ENCODE measurements around the gene SEMA3D. TPM values are rescaled to one million over a fixed set of nuclear protein-coding genes. Genes with fewer than 3 reads are reported as not detected.

The SEMA3D gene
- total RNA-seq, result 1 to 10 TPM; 1.1 to 1.2 TPM
- under 1 TPM; 0.18 to 0.36 TPM for polyA plus RNA-seq

DNA sequence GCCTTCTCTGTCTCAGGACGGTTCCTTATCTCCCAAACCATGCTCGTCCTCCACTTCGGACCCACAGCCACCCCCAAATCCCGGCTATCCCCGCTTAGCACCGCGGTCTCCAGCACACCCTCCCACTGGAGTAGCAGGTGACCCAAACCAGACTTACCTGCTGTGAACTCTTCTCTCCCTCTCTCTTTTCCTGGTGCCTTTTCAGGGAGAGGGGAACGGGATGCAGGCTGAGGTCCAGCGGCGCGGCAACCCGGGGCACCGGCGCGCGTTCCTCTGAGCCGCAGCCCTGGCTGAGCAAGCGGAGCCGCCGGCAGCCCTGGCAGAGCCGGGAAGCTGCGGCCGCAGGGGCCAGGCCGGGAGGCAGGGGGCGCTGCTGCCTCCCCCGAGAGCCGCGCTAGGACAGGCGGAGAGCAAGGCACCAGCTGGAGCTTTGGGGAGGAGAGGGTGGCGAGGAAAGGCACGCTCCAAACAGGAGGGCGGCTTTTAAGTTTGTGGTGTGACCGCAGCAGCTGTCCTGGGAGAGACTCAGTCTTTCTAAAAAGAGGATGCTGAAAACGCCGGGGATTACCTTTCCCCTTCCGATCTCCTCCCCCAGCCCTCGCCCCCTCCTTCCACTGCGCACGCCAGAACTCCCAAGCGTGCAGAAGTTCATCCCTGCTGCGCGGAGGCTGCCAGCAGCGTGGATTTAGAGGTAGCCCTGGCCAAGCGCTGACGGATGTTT lies at the start of gene SEMA3D:
TSS of gene SEMA3D (minus strand) at position 536 of the 721 bp plus-strand sequence. CDS start 65,165 bp downstream, outside the sequence.
- Histone ChIP-seq H3K4me1 (ENCODE audit: control insufficient read depth in 4 of 4, insufficient read depth in 4 of 4, low read length in 3 of 4) (peaks cover 0 to 16% (median 3%) of the 10 kb centered on the region in 4 donors), H3K27me3 (ENCODE audit: control insufficient read depth in 4 of 4, insufficient read depth in 4 of 4, low read length in 3 of 4) (peaks cover 0 to 12% (median 2%) of the 10 kb centered on the region in 4 donors), H3K9ac (ENCODE audit: low read depth in 1 of 2, low read length in 2 of 2) (no peak within 1 kb of the TSS), H3K9me3 (ENCODE audit: control insufficient read depth in 4 of 4, low read length in 3 of 4) (no peaks in the 10 kb centered on the region), H3K4me3 (ENCODE audit: low read depth in 1 of 3, low read length in 3 of 3) (peak within 1 kb of the TSS in 2 of 3 donors; percentile 37 to 41), H3K36me3 (ENCODE audit: control insufficient read depth in 4 of 4, insufficient read depth in 3 of 4, low read depth in 1 of 4, low read length in 3 of 4) (no peaks in the 10 kb centered on the region), H3K27ac (ENCODE audit: low read depth in 1 of 2, low read length in 2 of 2) (peak within 1 kb of the TSS in 1 of 2 donors; percentile 50)
- WGBS, result 2% methylated on average over 45 of the region's 45 CpGs
- DNase-seq (ENCODE audit: low spot score), result peak; percentile 70
- TF ChIP-seq, protein P1, sequence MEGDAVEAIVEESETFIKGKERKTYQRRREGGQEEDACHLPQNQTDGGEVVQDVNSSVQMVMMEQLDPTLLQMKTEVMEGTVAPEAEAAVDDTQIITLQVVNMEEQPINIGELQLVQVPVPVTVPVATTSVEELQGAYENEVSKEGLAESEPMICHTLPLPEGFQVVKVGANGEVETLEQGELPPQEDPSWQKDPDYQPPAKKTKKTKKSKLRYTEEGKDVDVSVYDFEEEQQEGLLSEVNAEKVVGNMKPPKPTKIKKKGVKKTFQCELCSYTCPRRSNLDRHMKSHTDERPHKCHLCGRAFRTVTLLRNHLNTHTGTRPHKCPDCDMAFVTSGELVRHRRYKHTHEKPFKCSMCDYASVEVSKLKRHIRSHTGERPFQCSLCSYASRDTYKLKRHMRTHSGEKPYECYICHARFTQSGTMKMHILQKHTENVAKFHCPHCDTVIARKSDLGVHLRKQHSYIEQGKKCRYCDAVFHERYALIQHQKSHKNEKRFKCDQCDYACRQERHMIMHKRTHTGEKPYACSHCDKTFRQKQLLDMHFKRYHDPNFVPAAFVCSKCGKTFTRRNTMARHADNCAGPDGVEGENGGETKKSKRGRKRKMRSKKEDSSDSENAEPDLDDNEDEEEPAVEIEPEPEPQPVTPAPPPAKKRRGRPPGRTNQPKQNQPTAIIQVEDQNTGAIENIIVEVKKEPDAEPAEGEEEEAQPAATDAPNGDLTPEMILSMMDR (IDR thresholded peaks at IDR 0.05; ENCODE audit: low read depth, low read length, missing input control), result peak; percentile 40
- TF ChIP-seq FOXA1 (IDR thresholded peaks at IDR 0.05), result no peak
- TF ChIP-seq, protein P2, sequence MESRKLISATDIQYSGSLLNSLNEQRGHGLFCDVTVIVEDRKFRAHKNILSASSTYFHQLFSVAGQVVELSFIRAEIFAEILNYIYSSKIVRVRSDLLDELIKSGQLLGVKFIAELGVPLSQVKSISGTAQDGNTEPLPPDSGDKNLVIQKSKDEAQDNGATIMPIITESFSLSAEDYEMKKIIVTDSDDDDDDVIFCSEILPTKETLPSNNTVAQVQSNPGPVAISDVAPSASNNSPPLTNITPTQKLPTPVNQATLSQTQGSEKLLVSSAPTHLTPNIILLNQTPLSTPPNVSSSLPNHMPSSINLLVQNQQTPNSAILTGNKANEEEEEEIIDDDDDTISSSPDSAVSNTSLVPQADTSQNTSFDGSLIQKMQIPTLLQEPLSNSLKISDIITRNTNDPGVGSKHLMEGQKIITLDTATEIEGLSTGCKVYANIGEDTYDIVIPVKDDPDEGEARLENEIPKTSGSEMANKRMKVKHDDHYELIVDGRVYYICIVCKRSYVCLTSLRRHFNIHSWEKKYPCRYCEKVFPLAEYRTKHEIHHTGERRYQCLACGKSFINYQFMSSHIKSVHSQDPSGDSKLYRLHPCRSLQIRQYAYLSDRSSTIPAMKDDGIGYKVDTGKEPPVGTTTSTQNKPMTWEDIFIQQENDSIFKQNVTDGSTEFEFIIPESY (IDR thresholded peaks at IDR 0.05), result no peak
- no peak for TF ChIP-seq GABPA (IDR thresholded peaks at IDR 0.05 in 1 of 2, conservative IDR thresholded peaks at IDR 0.05 in 1 of 2)
- TF ChIP-seq TAF1 (conservative IDR thresholded peaks at IDR 0.05), result no peak
- peak; percentile 38 to 61 for TF ChIP-seq RAD21 (IDR thresholded peaks at IDR 0.05)
- no peak for TF ChIP-seq JUND (IDR thresholded peaks at IDR 0.05)
- TF ChIP-seq, protein P3, sequence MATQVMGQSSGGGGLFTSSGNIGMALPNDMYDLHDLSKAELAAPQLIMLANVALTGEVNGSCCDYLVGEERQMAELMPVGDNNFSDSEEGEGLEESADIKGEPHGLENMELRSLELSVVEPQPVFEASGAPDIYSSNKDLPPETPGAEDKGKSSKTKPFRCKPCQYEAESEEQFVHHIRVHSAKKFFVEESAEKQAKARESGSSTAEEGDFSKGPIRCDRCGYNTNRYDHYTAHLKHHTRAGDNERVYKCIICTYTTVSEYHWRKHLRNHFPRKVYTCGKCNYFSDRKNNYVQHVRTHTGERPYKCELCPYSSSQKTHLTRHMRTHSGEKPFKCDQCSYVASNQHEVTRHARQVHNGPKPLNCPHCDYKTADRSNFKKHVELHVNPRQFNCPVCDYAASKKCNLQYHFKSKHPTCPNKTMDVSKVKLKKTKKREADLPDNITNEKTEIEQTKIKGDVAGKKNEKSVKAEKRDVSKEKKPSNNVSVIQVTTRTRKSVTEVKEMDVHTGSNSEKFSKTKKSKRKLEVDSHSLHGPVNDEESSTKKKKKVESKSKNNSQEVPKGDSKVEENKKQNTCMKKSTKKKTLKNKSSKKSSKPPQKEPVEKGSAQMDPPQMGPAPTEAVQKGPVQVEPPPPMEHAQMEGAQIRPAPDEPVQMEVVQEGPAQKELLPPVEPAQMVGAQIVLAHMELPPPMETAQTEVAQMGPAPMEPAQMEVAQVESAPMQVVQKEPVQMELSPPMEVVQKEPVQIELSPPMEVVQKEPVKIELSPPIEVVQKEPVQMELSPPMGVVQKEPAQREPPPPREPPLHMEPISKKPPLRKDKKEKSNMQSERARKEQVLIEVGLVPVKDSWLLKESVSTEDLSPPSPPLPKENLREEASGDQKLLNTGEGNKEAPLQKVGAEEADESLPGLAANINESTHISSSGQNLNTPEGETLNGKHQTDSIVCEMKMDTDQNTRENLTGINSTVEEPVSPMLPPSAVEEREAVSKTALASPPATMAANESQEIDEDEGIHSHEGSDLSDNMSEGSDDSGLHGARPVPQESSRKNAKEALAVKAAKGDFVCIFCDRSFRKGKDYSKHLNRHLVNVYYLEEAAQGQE (IDR thresholded peaks at IDR 0.05), result no peak
- no peak for TF ChIP-seq FOXA2 (IDR thresholded peaks at IDR 0.05)
- no peak for TF ChIP-seq NR2F2 (IDR thresholded peaks at IDR 0.05)

DNA sequence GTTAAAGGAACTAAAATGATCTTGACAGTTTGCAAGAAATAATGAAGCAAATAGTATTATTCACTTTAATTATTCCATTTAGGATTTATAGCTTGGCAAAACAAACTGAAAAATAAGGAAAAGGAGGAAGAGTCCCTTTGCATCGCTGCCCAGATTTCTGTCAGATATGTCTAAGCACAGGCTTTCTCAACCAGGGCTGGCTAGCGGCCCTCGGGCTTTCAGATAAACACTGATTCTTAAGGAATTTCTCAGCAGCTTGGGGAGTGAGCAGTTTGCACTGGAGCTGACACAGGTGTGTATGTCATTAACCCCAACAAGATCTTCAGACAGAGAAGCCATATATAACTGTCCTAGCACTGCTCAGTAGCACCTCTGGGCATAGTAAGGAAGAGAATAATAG lies 47.9 kb upstream of the SEMA3D start:
- Histone ChIP-seq H3K36me3 (ENCODE audit: control insufficient read depth in 4 of 4, insufficient read depth in 3 of 4, low read depth in 1 of 4, low read length in 3 of 4) (no peaks in the 10 kb centered on the region), H3K4me1 (ENCODE audit: control insufficient read depth in 4 of 4, insufficient read depth in 4 of 4, low read length in 3 of 4) (no peaks in the 10 kb centered on the region), H3K27me3 (ENCODE audit: control insufficient read depth in 4 of 4, insufficient read depth in 4 of 4, low read length in 3 of 4) (no peaks in the 10 kb centered on the region), H3K27ac (ENCODE audit: low read depth in 1 of 2, low read length in 2 of 2) (no peak overlapping the region), H3K9me3 (ENCODE audit: control insufficient read depth in 4 of 4, low read length in 3 of 4) (no peaks in the 10 kb centered on the region), H3K9ac (ENCODE audit: low read depth in 1 of 2, low read length in 2 of 2) (no peak overlapping the region), H3K4me3 (ENCODE audit: low read depth in 1 of 3, low read length in 3 of 3) (no peak overlapping the region)
- WGBS, result 60% methylated on average over 3 of the region's 3 CpGs
- no peak for DNase-seq (ENCODE audit: low spot score)
- TF ChIP-seq, protein P4, sequence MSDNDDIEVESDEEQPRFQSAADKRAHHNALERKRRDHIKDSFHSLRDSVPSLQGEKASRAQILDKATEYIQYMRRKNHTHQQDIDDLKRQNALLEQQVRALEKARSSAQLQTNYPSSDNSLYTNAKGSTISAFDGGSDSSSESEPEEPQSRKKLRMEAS (IDR thresholded peaks at IDR 0.05), result no peak
- TF ChIP-seq FOXA1 (IDR thresholded peaks at IDR 0.05) (no peak), HNF4A (conservative IDR thresholded peaks at IDR 0.05) (no peak), JUND (IDR thresholded peaks at IDR 0.05) (no peak)

Measured in liver (tissue), 9 donors.